GM18498 (cell line): ENCODE data around the gene FUBP1.
"Not testable (repeated sequence)": the region's sequence is repeated elsewhere in the genome, so short reads cannot be mapped to it uniquely, and the experiment has no call there.

Source experiments
- ATAC-seq: cut with Tn5 transposase; IDR thresholded peaks from one replicate; pipeline ENCODE4 v1.9.1; 2021; ENCODE audit warnings: mild to moderate bottlenecking, moderate library complexity; ENCODE audit not compliant: unreplicated experiment

Gene FUBP1

DNA sequence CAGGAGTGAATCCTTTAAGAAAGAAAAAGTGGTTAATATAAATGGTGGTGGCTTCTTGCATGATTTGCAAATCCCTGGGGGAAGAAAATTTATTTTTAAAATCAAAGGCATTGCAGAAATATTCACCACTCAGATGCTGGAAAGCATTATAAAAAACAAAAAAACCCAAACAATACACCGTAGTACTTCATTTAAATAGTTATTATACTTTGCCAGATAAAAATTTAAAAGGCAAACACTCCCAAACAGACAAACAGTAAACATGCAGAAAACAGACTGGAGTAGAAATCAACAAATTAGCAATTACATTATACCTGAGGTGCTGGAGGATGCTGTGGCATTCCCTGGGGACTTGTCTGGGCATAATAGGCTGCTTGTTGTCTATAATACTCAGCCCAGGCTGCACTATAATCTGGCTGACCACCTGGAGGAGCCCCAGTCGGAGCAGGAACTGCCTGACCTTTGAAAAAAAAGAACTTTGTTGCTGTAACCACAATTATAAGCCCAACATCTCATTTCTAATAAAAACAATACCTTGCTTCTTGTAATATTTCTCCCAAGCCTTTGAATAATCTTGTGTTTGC, 29.9 kb downstream of the FUBP1 start:
- ATAC-seq, result no peak

DNA sequence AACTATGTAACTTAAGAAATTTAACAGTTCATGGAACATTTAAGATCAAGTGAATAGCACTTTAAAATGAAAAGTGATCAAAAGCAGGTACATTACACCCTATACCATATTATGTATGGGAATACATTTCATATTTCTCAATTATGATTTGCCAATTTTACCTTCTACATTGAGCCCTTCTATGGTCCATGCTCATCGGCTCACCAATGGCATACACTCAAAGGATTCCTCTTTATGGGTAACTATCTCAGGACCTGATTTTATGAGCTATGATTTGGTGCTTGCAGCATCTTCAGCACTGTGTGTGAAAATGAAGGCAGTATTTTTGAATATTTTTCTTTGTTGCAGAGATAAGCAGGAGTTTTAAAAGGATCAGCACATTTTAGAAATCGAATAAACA, 33.5 kb downstream of the FUBP1 start:
- ATAC-seq, result no peak

DNA sequence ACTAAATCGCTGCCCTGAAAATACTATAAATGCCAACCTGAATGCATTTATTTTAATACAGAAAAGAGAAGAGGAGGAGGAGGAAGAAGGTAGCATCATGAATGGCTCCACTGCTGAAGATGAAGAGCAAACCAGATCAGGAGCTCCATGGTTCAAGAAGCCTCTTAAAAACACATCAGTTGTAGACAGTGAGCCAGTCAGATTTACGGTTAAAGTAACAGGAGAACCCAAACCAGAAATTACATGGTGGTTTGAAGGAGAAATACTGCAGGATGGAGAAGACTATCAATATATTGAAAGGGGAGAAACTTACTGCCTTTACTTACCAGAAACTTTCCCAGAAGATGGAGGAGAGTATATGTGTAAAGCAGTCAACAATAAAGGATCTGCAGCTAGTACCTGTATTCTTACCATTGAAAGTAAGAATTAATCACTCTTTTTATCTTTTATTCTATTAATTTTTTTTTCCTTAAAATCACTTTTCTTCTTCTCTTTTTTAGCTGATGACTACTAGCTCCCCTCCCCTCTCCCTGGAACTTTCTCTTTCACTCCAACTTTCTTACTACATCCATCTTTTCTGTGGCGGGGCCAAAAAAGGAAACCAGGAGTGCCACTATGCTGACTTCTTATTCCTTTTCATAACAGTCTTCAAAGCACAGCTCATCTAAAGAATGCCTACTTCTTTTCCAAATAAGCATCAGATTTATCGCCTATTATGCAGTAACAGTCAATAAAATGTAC, 36.3 kb downstream of the FUBP1 start:
- no peak for ATAC-seq

DNA sequence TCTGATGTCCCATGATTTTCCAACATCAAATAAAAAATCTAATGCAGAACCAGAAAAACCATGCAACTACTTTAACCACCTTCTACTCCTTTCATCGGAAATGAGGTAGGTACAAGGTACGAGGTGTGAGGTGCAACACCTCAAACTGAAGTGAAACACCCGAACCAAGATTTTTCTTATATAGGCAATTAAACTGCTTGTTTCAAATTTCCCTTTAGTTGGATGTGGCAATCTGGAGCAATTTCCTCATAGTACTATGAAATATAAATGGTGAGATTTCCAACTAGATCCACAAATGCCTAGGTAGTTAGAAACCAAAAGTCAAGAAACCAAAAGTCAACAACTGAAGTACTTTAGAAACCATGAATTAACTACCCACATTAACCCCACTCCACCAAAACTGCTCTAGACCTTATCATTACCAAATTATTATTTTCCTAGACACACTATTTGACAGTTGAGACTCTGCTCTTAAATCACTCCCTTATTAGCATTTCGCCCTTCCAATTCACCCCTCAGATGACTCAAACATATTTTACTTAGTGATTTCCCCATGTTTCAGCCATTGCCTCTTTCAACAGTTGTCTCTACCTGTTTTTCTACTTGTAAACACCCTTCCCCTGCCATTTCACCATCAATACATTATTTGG, 37.8 kb downstream of the FUBP1 start:
- no peak for ATAC-seq

DNA sequence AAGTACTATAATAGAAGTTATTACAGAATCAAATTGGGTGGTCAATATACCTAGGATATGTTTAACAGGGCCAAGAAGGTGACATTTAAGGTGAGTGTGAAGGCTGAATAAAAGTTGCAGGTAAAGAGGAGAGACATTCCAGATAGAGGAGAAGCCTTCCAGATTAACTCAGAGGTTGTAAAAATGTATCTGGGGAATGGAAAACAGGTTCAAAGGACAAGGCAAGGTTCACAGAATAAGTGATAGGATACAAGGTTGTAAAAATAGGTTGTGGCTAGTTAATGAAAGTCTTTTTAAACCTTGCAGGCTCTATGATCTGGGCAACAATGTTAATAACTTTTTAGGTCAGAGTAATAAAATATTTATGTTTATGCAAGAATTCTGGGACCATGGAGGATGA, 40.2 kb downstream of the FUBP1 start:
- no peak for ATAC-seq

DNA sequence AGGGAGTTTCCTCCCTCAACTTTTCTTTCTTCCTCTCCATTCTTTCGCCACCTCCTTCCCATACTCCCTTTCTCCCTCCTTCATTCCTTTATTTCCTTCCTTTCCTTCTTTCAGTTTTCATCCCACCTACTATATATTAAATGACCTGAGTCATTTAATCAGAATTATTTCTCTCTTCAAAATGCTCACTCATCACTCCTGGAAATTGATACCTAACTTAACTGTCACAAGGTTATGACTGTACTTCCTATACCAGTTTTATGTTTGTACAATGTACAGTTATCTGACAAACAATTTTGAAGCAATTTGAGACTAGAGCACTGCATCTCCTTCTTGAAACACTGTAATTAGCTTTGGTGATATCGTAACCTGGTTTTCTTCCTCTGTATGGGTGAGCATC, 49.1 kb downstream of the FUBP1 start:
- ATAC-seq, result no peak

DNA sequence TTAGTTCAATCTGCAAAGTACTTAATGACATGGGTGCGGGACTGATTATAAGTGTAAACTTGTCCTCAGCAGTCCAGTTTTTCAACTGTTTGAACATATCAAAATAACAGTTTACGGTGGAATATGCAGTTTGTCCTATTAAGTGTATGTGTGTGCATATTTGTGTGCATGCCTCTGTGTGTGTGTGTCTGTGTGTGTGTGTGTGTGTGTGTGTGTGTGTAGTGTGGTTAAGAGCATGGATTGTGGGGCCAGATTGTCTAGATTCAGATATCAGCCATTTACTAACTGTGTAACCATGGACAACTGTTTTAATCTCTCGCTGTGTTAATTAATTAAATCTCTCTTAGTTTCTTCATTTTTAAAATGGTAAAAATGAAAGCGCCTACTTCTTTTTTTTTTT, 51.5 kb downstream of the FUBP1 start:
- ATAC-seq, result no peak

DNA sequence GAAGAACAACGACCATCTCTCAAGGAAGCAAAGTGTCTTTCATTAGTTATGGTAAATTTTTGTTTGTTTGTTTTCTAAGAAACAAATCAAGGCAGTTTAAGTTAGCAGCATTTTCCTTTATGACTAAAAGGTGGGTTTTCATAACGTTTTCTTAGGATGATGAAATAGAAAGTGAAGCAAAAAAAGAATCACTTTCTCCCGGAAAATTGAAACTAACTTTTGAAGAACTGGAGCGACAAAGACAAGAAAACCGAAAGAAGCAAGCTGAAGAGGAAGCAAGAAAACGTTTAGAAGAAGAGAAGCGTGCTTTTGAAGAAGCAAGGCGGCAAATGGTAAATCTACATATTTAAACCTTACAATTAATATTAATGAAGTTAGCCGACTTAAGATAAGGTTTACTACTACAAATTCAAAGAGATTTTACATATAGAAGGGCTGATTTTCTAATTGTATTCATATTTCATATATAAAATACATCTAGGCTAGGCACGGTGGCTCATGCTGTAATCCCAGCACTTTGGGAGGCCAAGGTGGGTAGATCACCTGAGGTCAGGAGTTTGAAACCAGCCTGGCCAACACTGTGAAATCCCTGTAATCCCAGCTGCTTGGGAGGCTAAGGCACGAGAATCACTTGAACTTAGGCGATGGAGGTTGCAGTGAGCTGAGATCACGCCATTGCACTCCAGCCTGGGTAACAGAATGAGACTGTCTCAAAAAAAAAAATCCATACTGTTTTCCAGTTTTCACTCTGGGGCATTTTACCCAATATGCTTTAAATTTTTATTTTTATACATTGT, 52.1 kb downstream of the FUBP1 start:
- ATAC-seq, result no peak

DNA sequence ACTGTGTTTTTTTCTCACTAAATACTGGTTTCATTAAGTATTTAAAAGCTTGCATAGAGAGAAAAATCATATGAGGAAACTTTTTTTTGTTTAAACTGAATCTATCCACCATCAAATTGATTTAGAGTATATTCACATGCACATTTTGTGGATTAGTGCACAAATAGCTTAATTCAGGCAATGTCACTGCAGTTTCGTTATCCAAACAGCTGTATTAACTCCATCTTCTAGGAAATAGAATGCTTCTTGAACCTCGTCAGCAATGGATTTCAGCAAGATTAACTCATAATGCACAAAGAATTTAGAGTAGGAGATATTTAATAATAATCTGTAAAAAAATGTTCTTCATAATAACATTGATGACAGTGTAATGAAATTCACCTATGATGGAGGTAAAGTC, 52.9 kb downstream of the FUBP1 start:
- ATAC-seq, result no peak

DNA sequence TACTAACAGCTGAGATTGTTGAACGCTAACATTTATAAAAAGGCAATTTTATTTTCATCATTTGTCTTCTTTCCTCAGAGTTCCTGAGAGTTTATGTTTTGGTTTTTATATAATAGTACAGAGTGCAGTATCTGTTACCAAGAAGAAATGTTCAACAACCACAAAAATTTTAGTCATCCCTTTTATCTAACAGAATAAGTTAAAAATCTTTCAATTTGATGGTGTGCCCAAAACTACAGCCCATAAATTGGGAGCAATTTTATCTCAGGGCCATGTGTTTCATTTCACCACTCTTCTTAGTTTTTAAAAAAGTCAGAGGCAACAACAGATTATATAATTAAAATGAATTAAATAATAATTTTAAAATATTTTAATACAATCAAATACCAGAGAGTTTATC, 53.4 kb downstream of the FUBP1 start:
- no peak for ATAC-seq

DNA sequence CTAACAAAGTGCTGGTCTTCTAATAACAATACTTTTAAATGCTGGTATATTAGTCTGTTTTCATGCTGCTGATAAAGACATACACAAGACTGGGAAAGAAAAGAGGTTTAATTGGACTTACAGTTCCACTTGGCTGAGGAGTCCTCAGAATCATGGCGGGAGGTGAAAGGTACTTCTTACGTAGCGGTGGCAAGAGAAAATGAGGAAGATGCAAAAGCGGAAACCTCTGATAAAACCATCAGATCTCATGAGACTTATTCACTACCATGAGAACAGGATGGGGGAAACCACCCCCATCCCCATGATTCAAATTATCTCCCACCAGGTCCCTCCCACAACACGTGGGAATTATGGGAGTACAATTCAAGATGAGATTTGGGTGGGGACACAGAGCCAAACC, 60.0 kb downstream of the FUBP1 start:
- not testable (repeated sequence) for ATAC-seq

DNA sequence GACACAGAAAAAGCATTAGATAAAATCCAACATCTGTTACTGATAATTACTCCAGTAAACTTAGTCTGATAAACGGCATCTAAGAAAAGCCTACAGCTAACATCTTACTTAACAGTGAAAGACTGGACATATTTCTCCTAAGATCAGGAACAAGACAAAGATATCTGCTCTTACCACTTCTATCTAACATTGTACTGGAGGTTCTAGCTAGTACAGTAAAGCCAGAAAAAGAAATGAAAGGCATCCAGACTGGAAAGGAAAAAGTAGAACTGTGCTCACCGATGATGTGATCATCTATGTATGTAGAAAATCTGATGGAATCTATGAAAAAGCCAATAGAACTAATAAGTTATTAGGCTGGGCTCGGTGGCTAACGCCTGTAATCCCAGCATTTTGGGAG, 68.8 kb downstream of the FUBP1 start:
- no peak for ATAC-seq

DNA sequence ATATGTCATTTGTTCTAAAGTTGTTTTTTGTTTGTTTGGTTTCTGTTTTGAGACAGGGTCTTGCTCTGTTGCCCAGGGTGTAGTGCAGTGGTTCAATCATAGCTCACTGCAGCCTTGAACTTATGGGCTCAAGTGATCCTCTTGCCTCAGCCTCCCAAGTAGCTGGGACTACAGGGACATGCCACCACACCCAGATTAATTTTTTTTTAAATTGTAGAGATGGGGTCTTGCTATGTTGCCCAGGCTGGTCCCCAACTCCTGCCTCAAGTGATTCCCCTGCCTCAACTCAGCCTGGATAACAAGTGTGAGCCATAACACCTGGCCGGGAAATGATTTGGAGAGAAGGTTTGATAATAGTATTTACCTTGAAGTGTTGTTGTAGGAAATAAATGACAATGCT, 72.2 kb downstream of the FUBP1 start:
- no peak for ATAC-seq

DNA sequence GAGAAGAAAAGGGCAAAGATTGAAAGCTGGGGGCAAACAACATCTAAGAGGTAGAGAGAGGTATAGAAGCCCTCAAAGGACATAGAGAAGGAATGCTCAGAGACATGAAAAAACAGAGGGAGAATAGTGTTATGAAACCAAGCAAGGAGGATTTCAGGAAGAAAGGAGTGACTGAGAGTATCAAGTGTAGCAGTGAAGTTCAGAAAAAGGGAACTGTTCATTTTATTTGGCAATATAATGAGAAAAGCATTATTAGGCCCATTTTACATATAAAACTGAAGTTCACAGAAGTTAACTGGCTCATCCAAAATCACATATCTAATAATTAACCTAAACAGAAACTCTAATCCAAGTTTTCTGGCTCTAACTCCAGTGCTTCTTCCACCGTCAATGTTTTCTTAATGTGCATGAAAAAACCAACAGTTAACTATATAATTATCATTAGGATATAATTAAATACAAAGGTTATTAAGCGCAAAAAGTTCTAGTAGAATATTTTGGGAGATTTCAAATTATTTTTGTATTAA, 72.8 kb downstream of the FUBP1 start:
- ATAC-seq, result no peak

DNA sequence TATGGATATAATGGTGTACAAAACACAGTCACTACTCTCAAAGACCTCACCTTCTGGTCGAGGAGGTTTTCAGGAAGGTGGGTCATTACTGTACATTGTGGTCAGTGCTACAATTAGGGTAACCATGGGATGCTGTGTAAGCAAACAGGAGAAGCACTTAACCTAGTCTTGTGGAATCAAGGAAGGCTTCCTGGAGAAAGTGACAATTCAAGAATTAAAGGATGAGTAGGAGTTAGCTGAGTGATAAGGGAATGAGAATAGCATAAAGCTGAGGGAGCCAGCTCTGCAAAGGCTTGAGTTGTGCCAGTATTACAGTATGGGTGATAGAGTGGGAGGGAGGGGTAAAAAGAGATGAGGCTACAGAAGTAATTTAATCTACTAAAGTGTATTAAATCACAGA, 73.3 kb downstream of the FUBP1 start:
- ATAC-seq, result no peak

DNA sequence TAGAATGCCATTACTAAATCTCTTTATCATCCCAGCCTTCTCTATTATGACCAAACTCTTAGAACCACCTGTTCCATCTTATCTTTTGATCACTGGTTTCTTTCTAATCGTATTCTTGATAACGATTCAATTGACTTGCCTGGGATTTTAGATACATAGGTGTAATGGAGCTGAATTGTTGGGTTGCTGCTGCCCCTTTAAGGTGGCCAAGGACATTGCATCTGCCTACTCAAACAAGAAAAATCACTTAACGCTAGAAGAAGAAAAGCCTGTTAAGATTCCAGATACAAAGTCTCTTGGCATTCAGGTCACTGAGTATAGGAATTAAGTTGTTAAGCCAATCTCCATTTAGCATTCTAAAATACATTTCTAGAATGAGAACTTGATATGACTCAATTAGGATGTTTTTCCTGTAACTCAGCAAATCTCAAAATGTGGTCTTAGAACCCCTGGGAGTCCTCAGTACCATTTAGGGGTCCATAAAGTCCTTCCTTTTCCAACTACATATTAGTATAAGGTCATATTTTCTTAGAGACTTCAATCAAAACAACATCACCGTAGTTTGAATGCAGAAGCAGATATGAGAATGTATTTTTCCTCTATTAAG, 78.1 kb downstream of the FUBP1 start:
- no peak for ATAC-seq

DNA sequence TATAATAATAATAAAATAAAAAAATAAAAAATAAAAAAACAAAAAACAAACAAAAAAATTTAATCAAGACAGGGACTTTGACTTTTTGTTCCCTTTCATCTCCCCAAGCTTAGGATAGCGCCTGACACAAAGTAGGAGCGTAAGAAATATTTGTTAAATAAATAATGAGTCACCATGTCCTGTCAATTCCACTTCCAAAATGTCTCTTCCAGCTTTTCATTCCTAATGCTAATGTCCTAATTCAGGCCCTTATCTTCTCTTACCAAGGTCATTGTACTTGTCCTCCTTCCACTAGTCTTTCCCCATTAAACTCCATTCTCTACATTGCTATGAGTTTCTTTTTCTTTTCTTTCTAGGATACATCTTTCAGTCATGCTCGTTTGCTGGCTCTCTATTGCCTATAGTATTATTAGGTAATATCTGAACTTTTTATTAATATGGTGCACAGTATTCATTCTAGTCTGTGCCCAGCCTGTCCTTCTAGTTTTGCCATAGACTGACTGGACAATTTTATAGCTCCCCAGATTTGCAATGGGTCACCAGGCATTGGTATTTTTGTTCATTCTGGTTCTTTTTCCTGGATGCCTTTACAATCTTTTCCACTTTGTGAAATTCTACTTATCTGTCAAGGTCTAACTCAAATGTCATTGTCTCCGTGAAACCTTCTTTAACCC, 79.1 kb downstream of the FUBP1 start:
- ATAC-seq, result no peak
